C4-2B (cell line): ENCODE results near the gene C2CD4C.

Experiments
- H3K27ac ChIP-seq: fragments of 450-650 bp; 2 replicates; pipeline ENCODE4 v1.5.1; 2017
- ZFX ChIP-seq: fragments of 450-650 bp; IDR thresholded peaks from 2 replicates; pipeline ENCODE4 v1.6.1; 2017
- TF ChIP-seq, protein P1 (sequence below): fragments of 450-650 bp; conservative IDR thresholded peaks from 2 replicates; pipeline ENCODE4 v1.5.1; 2017; ENCODE audit warnings: mild to moderate bottlenecking

C2CD4C gene

DNA sequence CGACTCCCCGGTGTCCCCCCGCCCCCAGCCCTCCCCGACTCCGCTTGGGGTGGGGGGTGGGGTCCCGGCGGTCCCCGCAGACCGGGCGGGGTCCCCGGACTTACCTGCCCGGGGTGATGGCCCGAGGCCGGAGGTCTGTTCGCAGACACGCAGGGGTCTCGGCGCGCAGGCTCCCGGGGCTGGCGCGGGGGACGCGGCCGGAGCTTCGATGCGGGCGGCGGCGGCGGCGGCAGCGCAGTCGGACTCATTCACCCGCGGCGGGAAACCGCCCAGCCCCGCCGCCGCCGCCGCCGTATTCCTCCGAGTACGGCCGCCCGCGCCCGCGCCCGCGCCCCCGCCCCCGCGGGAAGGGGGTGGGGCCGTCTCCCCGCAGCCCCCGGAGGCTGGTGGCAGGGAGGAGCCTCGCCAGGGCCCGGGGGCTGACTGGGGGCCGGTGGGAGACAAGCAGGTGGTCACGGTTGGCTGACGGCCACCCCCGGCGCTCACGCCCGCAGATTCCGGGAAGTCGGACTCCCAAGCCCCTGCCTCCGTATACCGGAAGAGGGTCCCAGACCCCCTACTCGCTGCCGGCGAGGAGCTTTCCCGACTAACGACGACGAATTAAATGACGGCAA is at the start of gene C2CD4C:
Gene C2CD4C (minus strand): TSS at position 246 of the 614 bp plus-strand sequence. CDS start 786 bp downstream, outside the sequence.
- no peak within 1 kb of the TSS for H3K27ac ChIP-seq
- TF ChIP-seq, protein P1, sequence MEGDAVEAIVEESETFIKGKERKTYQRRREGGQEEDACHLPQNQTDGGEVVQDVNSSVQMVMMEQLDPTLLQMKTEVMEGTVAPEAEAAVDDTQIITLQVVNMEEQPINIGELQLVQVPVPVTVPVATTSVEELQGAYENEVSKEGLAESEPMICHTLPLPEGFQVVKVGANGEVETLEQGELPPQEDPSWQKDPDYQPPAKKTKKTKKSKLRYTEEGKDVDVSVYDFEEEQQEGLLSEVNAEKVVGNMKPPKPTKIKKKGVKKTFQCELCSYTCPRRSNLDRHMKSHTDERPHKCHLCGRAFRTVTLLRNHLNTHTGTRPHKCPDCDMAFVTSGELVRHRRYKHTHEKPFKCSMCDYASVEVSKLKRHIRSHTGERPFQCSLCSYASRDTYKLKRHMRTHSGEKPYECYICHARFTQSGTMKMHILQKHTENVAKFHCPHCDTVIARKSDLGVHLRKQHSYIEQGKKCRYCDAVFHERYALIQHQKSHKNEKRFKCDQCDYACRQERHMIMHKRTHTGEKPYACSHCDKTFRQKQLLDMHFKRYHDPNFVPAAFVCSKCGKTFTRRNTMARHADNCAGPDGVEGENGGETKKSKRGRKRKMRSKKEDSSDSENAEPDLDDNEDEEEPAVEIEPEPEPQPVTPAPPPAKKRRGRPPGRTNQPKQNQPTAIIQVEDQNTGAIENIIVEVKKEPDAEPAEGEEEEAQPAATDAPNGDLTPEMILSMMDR = no peak
- no peak for TF ChIP-seq ZFX

GRCh38 chr19:458091-459042 is 49.4 kb upstream of the C2CD4C start:
- H3K27ac ChIP-seq = no peak overlapping the region
- TF ChIP-seq ZFX = no peak
- TF ChIP-seq, protein P1 = no peak

- H3K27ac ChIP-seq = no peak overlapping the region
- no peak for TF ChIP-seq ZFX
- TF ChIP-seq, protein P1 = no peak
Measured at GRCh38 chr19:457636-458035, 48.7 kb upstream of the C2CD4C start.

DNA sequence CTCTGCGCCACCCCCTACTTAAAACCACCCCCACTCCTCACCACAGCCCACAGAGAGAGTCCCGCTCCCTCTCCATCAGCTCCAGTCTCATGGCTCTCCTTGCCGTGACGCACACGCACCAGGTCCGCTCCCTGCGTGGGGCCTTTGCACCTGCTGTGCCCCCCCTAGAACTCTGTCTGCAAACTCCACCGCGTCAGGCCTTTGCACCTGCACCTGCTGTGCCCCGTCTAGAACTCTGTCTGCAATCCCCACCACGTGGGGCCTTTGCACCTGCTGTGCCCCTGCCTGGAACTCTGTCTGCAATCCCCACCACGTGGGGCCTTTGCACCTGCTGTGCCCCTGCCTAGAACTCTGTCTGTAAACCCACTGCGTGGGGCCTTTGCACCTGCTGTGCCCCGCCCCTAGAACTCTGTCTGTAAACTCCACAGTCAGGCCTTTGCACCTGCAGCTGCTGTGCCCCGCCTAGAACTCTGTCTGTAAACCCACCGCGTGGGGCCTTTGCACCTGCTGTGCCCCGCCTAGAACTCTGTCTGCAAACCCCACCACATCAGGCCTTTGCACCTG is 47.7 kb upstream of the C2CD4C start:
- no peak for TF ChIP-seq ZFX
- TF ChIP-seq, protein P1 = no peak
- H3K27ac ChIP-seq = no peak overlapping the region

GRCh38 chr19:455851-456546 is 47.1 kb upstream of the C2CD4C start:
- no peak overlapping the region for H3K27ac ChIP-seq
- TF ChIP-seq, protein P1 = no peak
- no peak for TF ChIP-seq ZFX

DNA sequence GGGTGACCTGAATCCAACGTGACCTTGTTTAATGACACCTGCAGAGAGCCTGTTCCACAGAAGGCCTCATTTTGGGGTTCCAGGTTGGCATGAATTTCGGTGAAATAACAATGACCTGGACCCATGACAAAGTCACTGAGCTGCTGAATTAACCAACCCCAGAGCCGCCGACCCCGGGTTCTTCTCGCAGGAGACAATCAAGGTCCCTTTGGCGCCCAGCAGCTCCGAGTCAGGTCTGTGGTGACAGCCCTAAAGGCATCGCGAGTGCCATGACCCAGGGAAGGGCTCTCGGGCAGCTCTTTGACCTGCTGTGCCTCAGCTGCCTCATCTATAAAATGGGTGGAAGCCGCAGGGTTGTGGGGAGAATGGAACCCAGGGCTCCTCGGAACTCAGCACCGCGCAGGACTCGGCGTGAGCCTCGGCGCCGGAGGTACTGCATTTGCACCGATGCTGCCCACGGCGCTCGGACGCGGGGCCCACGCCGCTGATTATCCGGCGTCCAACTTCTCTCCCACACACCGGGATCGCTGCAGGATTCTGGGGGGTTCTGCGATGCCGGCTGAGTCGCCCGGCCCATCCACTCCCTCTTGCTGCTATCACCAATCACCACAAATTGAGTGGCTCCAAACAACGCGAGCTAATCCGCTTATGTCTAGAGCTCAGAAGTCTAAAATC is 46.2 kb upstream of the C2CD4C start:
- H3K27ac ChIP-seq = no peak overlapping the region
- no peak for TF ChIP-seq ZFX
- TF ChIP-seq, protein P1 = no peak
